Right hindlimb (tissue), 1 donor: ENCODE data around the gene ACACA.
"Not testable (repeated sequence)": the region's sequence is repeated elsewhere in the genome, so short reads cannot be mapped to it uniquely, and the experiment has no call there.

Experiments
- DNase-seq: peaks from one replicate; pipeline ENCODE4 v3.0.0-alpha.2; 2018

Gene ACACA

DNA sequence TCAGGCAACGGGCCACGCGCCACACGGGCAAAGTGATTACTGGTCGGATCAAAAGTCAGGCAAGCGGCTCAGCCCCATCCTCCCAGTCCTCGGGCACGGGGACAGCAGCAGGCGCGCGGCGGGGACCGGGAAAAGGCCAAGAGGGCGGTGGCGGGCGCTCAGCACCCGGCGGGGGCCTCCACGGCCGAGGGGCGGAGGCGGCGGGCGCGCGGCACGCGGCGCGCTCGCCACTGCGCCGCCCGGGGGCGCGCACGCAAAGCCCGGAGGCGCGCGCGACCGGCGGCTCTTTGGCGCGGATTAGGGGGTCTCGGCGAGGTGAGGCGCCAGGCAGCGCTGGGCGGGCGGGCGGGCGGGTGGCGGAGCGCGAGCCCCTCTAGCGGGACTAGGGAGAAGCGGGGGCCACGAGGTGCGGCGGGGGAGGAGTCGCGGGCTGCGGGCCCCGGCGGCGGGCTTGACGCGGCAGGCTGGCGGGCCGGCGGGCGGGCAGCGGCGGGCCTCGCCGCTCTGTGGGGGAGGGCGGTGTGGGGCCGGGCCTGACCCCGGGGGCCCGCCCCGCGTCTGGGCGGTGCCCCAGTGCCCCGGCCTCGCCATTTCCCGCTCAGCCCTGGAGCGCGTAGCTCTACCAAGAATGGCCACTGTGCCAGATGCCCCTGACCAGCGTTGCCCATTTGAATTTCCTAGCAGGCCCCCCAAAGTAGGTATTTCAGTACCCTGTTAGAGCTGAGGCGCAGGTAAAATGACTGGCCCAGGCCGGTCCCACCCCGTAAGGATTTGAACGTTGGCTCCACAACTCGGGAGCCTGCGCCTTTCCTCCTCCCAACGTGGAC, at the start of gene ACACA, which contains the start of gene TADA2A:
Gene ACACA, minus strand, starts transcription at position 202 of the 827 bp plus-strand sequence. CDS start 537 bp downstream, outside the sequence.
Gene TADA2A, plus strand, starts transcription at position 252 of the 827 bp plus-strand sequence. CDS start 4,480 bp downstream, outside the sequence.
- DNase-seq = peak; percentile 88

DNA sequence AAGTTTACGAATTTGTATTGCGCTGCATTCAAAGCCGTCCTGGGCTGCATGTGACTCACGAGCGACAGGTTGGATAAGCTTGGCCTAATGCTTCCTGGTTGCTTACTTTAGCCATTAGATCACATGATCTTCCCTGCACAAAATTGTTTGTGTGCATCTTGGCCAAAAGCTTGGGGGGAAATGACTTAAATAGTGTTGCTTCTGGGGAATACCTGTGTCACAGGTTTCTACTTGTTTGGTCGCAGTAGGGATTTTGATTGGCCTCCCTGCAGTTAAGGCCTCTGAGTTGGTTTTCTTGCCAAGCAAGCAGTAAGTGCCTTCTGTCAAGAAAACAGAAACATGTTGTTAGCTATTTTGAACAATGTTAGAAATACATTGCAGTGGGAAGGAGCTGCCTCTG, 43.5 kb upstream of the ACACA start:
- no peak for DNase-seq

DNA sequence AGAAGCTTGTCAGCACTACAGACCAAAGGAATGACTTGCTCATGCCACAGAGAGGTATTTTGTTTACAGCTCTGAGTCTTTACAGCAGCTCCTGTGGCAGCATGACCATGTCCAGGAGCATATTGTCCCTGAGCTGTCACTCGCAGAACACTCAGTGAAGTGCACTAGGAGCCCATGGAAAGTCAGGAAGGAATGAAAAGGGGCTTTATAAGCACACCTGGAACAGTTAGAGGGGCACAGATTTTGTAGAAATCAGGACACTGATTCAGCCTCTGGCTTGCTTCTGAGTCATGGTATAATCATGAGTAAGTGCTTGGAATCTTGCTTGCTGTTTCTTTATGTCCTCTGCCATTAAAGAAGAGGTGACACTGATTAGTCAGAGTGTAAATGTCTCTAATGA, 41.0 kb upstream of the ACACA start:
- DNase-seq = no peak

DNA sequence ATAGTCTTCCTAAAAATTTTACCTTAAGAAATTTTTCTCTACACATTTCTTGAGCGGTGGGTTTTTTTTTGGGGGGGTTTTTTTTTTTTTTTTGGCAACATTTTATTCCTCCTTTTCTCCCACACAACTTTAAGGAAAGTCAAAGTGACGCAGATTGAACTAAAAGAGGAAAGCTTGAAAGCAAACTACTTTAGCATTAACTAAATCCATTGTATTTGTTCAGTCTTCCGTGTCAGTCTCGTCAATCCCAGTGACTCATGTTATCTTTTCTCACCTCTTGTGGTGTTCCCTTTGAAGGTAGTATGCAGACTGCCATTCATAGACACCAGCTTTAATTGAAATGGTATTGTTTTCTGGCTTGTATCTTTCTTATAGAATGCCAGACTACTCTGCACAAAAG, 39.4 kb upstream of the ACACA start:
- no peak for DNase-seq

DNA sequence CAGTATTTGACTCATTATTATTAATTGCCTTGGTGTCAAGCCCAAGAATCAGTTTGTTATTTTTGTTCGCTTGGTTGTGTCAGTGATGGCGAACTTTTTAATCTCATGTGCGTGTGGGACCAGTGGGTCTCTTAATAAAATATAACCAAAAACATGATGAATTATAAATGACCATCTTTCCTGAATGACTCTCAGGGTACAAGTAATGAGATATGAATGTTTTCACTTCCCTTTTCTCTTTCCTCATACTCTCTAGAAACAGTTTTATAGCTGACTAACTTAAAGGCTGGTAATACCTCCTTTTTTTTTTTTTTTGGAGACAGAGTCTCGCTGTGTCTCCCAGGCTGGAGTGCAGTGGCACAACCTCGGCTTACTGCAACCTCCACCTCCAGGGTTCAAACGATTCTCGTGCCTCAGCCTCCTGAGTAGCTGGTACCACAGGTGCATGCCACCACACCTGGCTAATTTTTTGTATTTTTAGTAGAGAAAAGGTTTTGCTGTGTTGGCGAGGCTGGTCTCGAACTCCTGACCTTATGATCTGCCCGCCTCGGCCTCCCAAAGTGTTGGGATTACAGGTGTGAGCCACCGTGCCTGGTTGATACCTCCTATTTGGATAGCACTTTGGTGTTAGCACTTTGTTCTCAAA, 34.9 kb upstream of the ACACA start:
- not testable (repeated sequence) for DNase-seq

DNA sequence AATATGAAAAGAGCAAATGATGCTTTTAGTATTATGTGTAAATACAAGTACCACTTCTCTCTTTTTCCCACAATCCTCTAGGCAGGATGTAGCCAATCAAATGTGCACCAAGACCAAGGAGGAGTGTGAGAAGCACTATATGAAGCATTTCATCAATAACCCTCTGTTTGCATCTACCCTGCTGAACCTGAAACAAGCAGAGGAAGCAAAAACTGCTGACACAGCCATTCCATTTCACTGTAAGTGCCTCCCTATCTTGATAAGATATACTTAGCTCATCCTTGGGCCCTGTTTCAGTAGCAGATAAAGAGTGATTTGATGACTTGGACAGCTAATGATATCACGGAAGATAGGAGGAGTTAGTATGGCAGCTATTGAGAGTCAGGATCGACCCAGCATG, 33.8 kb upstream of the ACACA start:
- DNase-seq = no peak

DNA sequence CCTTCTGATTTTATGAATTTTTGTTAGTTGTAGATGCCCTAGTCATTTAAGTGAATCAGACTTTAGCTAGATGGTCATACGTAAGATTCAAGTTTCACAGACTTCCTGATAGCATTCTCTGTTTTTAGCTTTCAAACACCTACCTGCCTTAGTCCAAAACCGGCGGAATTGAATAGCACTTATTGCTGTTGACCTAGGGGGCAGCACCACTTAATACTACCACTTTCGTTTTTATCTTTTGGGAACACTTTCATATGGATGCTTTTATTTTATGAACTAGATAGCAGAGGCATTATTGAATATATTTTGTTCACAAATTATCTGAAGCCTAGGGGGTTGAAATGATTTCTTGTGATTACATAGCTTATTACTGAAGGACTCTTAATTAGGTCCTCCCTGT, 31.5 kb upstream of the ACACA start:
- no peak for DNase-seq

DNA sequence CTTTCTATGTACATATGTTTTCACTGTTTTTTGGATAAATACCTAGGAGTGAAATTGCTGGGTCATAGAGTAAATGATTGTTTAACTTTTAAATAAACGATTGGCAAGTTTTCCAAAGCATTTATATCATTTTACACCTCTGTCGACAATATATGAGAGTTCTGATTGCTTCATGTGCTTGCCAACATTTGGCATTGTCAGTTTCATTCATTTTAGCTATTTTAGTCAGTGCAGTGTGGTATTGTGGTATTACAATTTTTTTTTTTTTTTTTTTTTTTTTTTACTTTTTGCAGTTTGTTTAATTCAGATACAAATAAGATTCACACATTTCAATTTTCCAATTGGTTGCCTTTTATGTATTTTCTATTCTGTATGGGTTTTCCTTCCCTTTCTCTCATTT, 26.0 kb upstream of the ACACA start:
- no peak for DNase-seq

DNA sequence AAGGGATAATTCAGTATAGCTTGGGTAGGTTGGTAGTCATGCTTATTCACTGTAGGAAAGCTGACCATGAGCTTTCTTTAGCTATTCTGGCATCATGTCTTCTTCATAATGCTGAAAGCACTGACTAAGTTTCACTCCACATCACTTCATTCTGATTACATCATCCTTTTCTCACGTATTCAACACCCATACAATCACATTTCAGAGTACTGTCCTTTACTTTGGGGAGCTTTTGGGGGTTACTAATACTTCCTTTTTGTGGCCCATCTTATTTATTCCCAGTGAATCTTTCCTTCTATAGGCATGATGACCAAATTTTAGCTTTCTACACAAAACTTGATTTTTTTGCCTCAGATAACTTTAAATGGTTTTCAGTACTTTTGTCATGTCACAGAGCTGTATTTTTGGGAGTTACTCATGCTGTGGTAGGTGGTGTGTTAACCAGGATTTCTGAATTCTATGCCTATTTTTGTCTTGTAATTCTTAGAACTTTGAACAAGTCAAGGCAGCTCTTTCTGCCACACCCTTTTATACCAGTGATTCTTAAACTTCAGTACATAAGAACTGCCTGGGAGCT, 23.5 kb upstream of the ACACA start:
- no peak for DNase-seq

DNA sequence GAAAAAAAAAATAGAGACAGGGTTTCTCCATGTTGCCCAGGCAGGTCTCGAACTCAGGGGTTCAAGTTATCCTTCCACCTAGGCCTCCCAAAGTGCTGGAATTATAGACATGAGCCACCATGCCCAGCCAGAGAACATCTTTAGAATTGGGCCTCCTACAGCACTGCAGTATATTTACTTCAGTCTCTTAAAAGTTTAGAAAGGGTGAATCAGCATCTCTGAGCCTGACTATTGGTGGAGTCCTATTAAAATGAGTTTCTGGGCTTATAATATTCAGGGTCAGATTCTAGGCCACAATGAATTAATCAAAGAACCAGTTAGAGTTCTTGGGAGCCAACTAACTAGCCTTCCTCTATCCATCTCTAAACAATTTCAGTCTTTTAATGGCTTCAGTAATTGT, 22.8 kb upstream of the ACACA start:
- no peak for DNase-seq

DNA sequence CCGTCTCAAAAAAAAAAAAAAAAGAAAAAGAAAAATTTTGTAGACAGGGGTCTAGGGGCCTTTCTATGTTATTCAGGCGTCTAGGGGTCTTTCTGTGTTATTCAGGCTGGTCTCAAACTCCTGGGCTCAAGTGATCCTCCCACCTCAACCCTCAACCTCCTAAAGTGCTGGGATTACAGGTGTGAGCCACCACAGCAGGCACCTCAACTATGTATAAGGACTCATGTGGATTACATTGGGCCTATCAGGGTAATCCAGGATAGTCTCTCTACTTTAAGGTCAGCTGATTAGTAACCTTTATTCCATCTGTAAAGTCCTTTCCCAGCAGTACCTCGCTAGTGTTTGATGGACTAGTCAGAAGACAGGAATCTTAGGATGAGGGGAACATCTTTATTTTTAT, 22.4 kb upstream of the ACACA start:
- no peak for DNase-seq

DNA sequence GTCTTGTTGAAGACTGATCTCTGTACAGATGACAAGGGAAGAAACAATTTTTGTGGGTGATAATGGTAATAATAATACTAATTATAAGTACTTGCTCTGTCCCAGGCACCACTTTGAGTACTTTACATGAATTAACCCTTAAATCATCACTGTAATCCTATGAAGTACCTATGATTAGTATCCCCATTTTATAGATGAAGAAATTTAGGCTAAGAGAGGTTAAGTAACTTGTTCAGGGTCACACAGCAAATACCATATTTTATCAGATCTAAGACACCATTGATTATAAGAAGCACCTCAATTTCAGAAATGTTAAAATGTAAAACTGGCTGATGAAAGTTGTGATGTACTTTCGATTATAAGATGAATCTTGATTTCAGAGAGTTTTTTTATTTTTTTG, 18.6 kb upstream of the ACACA start:
- no peak for DNase-seq

DNA sequence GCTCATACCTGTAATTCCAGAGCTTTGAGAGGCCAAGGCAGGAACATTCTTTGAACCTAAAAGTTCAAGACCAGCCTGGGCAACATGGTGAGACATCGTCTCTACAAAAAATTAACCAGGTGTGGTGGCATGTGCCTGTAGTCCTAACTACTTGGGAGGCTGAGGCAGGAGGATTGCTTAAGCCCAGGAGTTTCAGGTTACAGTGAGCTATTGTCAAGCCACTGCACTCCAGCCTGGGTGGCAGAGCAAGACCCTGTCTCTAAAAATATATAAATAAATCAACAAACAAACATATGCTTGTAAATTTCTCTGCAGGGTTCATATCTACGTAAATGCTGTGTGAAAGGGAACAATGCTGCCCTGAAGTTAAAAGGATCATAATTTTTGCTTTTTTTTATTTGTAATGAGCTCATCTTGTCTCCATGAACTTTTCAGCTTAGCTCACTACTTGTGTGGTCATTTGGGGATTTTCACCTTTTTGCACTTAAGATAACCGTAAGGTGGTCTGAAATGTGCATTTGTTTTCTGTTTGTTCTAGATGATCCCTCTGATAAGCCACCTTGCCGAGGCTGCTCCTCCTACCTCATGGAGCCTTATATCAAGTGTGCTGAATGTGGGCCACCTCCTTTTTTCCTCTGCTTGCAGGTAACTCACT, 16.5 kb upstream of the ACACA start:
- DNase-seq = no peak

DNA sequence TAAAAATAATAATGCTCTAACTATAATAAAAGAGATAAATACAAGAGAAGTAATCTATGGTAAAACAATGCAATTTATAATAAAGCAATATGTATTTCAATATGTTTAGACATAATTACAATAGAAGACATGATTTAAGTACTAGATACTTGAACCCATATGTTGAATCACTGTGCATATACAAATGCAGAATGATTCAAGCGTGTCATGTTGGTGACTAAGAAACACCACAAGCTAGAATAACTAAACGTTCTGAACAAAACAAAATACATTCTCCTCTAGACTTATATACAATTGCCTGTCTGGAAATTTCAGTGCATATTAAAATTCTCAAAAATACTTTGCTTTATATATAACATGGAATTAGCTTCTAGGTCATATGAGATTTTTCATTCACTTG, 11.2 kb upstream of the ACACA start:
- no peak for DNase-seq

DNA sequence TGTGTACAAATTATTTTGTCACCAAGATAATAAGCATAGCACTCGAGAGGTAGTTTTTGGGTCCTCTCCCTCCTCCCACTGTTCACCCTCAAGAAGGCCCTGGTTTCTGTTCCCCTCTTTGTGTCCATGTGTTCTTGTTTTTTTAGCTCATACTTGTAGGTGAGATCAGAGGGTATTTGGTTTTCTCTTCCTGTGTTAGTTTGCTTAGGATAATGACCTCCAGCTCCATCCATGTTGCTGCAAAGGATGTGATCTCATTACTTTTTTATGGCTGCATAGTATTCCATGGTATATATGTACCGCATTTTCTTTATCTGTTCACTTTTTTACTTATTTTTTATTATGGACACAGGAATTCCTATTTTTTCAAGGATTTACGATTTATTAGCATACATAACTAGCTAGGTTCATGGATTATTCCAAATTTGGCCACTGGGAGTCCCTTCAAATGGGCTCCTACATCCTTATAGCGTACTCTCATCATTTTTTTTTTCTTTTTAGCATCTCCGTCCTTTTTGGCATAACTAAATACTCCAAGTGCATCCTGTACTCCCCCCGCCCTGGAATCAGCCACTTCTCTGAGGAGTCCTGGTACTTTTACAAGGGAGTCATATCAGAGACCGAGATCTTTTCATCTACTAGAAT, 7.4 kb upstream of the ACACA start:
- DNase-seq = no peak

DNA sequence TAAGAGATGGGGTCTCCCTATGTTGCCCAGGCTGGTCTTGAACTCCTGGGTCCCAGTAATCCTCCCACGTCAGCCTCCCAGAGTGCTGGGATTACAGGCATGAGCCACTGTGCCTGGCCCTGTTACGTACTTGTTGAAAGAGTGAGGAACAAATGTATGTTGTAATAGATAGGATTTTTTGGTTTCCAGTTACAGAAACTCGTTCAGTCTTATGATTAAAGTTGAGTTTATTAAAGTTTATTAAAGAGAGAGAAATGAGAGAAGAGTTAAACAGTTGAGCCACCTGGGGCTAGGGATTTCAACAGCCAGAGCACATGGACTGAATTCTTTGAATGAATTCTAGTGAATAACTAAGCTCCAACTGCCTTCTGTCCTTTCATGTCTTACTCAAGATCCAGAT, 3.7 kb upstream of the ACACA start:
- DNase-seq = no peak

DNA sequence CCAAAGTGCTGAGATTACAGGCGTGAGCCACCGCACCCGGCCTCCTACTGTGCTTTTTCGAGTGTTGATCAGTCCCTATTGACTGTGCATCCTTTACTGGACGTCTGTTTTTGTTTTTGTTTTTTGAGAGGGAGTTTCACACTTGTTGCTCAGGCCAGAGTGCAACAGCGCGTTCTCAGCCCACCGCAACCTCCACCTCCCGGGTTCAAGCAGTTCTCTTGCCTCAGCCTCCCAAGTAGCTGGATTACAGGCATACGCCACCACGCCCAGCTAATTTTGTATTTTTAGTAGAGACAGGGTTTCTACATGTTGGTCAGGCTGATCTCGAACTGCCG, 1.5 kb upstream of the ACACA start:
- DNase-seq = not testable (repeated sequence)

DNA sequence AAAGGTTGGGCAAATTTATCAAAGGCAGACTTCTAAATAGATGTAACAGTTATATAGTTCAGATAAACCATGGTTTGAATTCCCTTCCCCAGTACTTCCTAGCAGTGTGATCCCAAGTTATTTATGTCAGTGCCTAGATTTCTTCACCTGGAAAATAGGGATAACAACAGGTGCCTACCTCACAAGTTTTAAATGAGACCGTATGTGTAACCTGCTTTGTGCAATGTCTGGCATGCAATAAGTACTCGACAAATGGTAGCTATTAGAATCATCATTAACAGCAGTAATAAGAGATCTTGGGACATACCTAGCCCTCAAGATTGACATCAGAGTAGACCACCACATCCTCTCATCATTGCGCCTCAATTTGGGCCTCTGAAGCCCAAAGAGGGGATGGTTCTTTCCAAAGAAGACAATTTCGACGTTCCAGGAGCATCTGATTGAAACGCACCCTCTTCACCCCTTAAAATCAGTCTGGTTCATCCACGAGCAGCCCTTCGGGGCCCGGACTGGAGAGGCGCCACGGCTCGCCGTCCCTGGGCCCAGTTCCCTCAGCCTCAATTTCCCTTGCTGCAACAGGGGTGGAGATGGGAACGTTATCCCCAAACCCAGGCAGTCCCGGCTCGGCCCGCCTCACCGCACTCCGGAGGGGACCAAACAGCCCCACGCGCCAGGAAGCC, 541 bp downstream of the ACACA start:
- no peak for DNase-seq

DNA sequence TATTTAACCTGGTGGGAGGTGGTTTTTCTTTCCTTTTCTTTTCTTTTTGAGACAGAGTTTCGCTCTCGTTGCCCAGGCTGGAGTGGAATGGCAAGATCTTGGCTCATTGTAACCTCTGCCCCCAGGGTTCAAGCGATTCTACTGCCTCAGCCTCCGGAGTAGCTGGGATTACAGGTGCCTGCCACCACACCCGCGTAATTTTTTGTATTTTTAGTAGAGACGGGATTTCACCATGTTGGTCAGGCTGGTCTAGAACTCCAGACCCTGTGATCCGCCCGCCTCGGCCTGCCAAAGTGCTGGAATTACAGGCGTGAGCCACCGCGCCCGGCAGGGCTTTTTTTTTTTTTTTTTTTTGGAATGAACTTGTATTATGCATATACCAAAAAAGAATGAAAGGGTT, 1.1 kb downstream of the ACACA start:
- not testable (repeated sequence) for DNase-seq

DNA sequence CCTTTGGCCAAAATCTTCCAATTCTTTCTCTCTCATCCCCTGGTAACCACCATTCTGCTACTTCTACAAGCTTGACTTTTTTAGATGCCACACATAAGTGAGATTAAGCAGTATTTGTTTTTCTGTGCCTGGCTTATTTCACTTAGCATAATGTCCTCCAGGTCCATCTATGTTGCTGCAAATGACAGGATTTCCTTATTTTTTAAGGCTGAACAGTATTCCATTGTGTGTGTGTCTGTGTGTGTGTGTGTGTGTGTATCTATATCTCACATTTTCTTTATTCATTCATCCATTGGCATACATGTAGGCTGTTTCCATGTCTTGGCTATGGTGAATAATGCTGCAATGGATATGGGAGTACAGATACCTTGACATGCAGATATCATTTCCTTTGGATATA, 6.1 kb downstream of the ACACA start:
- no peak for DNase-seq

DNA sequence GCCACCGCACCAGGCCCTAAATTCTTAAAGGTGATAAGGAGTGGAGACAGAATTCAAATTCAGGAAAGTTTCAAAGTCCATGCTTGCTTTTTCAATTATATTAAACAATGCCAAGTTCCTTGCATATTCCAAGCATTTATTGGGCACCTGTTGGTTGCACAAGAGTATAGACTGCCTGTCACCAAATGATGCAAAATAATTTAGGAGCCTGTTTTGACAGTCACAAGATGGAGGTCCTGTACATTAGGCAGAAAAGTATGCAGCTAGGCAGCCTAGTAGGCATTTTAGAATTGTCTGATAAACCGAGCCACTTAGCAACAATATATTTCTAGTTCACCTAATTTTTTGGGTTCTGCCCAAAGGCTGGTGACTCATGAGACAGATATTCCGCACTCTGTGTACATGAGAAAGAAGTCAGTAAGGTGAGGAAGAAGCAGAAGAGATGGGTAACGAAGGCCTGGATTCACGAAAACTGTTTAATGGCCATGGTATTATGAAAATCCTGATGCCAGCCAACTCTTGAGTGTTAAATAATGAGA, 7.3 kb downstream of the ACACA start:
- no peak for DNase-seq

DNA sequence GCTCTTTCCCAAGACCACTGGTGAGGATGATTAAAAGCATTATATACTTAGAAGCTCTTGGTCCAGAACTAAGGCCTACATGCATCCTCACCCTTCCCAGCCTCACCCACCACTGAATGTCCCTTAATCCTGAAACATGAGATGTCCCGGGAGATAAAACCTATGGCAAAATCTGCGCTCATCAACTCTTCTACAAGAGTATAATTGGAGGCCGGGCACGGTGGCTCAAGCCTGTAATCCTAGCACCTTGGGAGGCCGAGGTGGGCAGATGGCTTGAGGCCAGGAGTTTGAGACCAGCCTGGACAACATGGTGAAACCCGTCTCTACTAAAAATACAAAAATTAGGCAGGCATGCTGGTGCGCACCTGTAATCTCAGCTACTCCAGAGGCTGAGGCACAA, 13.3 kb downstream of the ACACA start:
- no peak for DNase-seq
